Measurements from ENCODE around the gene TAS2R31.

Gene TAS2R31

GRCh38 chr12:10994307-10994706 lies 36.9 kb downstream of the TAS2R31 start:
- no peak for DNase-seq

DNA sequence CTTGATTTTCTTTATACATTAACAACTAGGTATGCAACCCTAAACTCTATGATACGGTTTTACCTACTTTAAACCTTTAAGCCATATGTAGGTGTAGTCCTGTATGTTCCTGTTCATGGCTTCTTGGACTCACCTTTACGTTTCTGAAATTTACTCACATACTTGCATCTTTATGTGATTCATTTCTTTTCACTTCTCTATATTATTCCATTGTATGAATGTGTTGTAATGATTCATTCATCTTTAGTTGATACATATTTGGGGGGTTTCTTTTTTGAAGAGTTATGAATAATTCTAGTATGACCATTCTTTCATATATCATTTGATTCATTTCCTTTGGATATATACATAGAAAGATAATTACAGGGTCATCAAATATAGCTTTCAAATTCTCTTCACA lies 42.1 kb downstream of the TAS2R31 start:
- DNase-seq: no peak

DNA sequence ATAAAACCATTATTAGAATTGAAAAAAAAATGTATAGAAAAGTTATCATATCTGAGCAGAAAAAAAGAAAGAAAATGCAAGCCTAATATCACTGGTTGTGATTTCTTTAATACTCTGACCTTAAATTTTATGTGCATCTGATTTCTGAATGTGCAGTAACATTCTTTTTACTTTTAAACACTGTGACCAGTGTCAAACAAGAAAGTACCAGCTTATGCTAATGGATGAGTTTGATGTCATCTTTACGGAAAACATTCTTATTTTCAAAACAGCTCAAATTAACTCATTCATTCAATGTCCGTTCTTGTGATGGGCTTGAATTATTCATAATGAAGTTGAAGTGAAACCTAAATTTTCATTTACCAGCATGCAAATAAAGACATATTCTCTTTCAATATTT lies 44.4 kb downstream of the TAS2R31 start, which contains the start of gene TAS2R50:
Gene TAS2R50 (minus strand): TSS at position 101 of the 400 bp plus-strand sequence. CDS start 52 bp downstream, at position 49.
- DNase-seq: no peak

GRCh38 chr12:10982244-10982643 lies 49.0 kb downstream of the TAS2R31 start:
- no peak for DNase-seq
